ENCODE measurements around the gene SPACA4. TPM values are rescaled to one million over a fixed set of nuclear protein-coding genes. Genes with fewer than 3 reads are reported as not detected.

Gene SPACA4
- total and polyA plus RNA-seq, 9 of the 15 experiments (the other 6 are each of a cell fraction or from before 2014, with no cell fraction given): not detected

- peaks cover 44% of the 10 kb centered on the region for H3K79me2 ChIP-seq (ENCODE audit: control insufficient read depth, insufficient read depth, low read length)
- DNase-seq (ENCODE audit: extremely low read depth in 1 of 4, low spot score in 3 of 4): peak; percentile 91 to 99 (median 94)
- ChIA-PET CTCF (ENCODE audit: low intra/inter-chr PET ratio) (no interaction called here), POLR2A (interaction anchor here (0.5 to 4.7 kb wide), 28 partner anchors 9 to 1127 kb away, joined by 3 to 85 read pairs (median 4); partner anchors contain the start of genes DBP and SPACA4)
- H3K9me3 ChIP-seq (replicated peaks; ENCODE audit: control insufficient read depth, insufficient read depth, low read depth, low read length): no peaks in the 10 kb centered on the region
- peak within 1 kb of the TSS; percentile 64 for H3K4me3 ChIP-seq
- peaks cover 38% of the 10 kb centered on the region; the same call in 2 of the 3 replicates for H3K36me3 ChIP-seq (ENCODE audit: control insufficient read depth, insufficient read depth, low read length)
- FAIRE-seq: peak; percentile 98
- H3K27me3 ChIP-seq (ENCODE audit: control insufficient read depth in 2 of 2, insufficient read depth in 2 of 2, low read length in 2 of 2): no peaks in the 10 kb centered on the region
- peak; percentile 84 for ATAC-seq
- H2AFZ ChIP-seq (ENCODE audit: low read depth, low read length): peak within 1 kb of the TSS; percentile 80
- H3K9me1 ChIP-seq (ENCODE audit: control insufficient read depth, insufficient read depth, low read length): peaks cover 11% of the 10 kb centered on the region
- H4K20me1 ChIP-seq (replicated peaks; ENCODE audit: control insufficient read depth, insufficient read depth, low read length): peaks cover 37% of the 10 kb centered on the region
- H3K4me1 ChIP-seq (replicated peaks in 1 of 2; ENCODE audit: control insufficient read depth in 2 of 2, insufficient read depth in 2 of 2, low read length in 2 of 2): peaks cover 36 to 58% of the 10 kb centered on the region in 2 experiments; a peak in 4 of 5 replicates
- H3K27ac ChIP-seq (ENCODE audit: extremely low read depth, low read depth, low read length): peak within 1 kb of the TSS; percentile 78
- in situ Hi-C loops (cut with MboI): no loop called here
- intact Hi-C loops (cut with micrococcal nuclease): loop anchor here (1.0 kb wide), 1 partner anchor 18 kb away; the partner anchor contains the start of gene DBP
- peak within 1 kb of the TSS; percentile 94 for H3K4me2 ChIP-seq (ENCODE audit: insufficient read depth, low read length)
- no TSS peak for BruUV-seq (replicated peaks)
- under 1% methylated on average over 47 of the region's 69 CpGs for WGBS (ENCODE audit: insufficient coverage, low coverage, missing lambda C conversion rate)
- H3K9ac ChIP-seq (ENCODE audit: insufficient read depth in 1 of 2, low read depth in 2 of 2, low read length in 2 of 2): peak within 1 kb of the TSS; percentile 94 to 95
- TF ChIP-seq NFATC3 (IDR thresholded peaks at IDR 0.05) (no peak), KLF6 (CRISPR knock-in tag; IDR thresholded peaks at IDR 0.05; ENCODE audit: borderline replicate concordance) (no peak), RERE (CRISPR knock-in tag; IDR thresholded peaks at IDR 0.05; ENCODE audit: borderline replicate concordance) (no peak), BRF1 (IDR thresholded peaks at IDR 0.05; ENCODE audit: borderline replicate concordance, extremely low read depth, insufficient read length) (no peak), AFF4 (CRISPR knock-in tag; IDR thresholded peaks at IDR 0.05) (peak; percentile 97), SMC3 (conservative IDR thresholded peaks at IDR 0.05; ENCODE audit: insufficient read depth, low read depth, low read length) (no peak; the same call in 1 of the 2 replicates), DDX20 (tag; IDR thresholded peaks at IDR 0.05; ENCODE audit: low read depth) (no peak), MAZ (CRISPR knock-in tag; conservative IDR thresholded peaks at IDR 0.05 in 1 of 2, IDR thresholded peaks at IDR 0.05 in 1 of 2) (peak; percentile 81 to 96), CSDE1 (IDR thresholded peaks at IDR 0.05) (no peak; a peak in 2 of 4 replicates), ETS2 (tag; IDR thresholded peaks at IDR 0.05; ENCODE audit: borderline replicate concordance, poor library complexity, severe bottlenecking) (no peak)
Observed at GRCh38 chr19:48618916-48619691, 12.6 kb downstream of the SPACA4 start, which contains the start of the genes RPL18 and SPHK2. TSS of gene RPL18 (minus strand) at chr19:48619178. CDS start at chr19:48619143, 35 bp downstream. TSS of gene SPHK2 (plus strand) at chr19:48619506. CDS start at chr19:48620515, 1,009 bp downstream.
